NT2/D1 (cell line): Measurements from ENCODE around the gene ZHX3.

ENCODE experiments used
- YY1 ChIP-seq: IDR thresholded peaks from 2 replicates; pipeline ENCODE4 v1.6.1; 2011; ENCODE audit not compliant: insufficient read length, insufficient read depth
- ZNF274 ChIP-seq: IDR thresholded peaks from 2 replicates; pipeline ENCODE4 v1.6.1; 2011; ENCODE audit warnings: mild to moderate bottlenecking, low read depth, low read length

DNA sequence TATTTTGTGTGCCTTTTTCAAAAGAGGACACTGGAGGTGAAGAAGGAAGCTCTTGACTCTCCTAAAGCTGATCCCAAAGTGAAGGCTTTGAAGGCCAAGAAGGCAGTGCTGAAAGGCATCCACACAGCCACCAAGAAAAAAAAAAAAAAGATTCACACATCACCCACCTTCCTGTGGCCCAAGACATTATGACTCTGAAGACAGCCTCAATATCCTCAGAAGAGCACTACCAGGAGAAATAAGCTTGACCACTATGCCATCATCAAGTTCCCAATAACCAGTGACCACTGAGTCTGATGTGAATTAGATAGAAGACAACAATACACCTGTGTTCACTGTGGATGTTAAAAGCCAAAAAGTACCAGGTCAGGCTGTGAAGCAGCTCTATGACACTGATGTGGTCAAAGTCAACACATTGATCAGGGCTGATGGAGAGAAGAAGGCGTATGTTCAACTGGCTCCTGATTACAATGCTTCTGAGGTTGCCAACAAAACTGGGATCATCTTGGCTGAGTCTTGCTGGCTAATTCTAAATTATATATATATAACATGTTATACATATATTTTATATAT lies 120.8 kb downstream of the ZHX3 start:
- TF ChIP-seq YY1 (no peak), ZNF274 (no peak)
